H1 (cell line): Measurements from ENCODE around the gene IFT80. TPM values are rescaled to one million over a fixed set of nuclear protein-coding genes. Genes with fewer than 3 reads are reported as not detected.

Experiments used
- CTCF ChIA-PET: fragments of 300-600 bp; sonication (Branson Sonifier 250); formaldehyde crosslinking; loops from one replicate; lab custom pipeline; 2021; ENCODE audit not compliant: partially characterized antibody; lab: Charles Lee
- POLR2A ChIA-PET: fragments of 300-600 bp; sonication (Branson Sonifier 250); formaldehyde crosslinking; loops from one replicate; lab custom pipeline; 2021; ENCODE audit warnings: inconsistent platforms; ENCODE audit not compliant: partially characterized antibody; lab: Charles Lee
- DNase-seq, 2 experiments: peaks; one replicate each; pipeline versions ENCODE4 v3.0.0 to v3.0.0-alpha.2; 2010 to 2022; ENCODE audit warnings: low spot score in 2 of 2, low read depth in 1 of 2, mixed read lengths in 1 of 2
- FAIRE-seq: peaks from 2 replicates; lab custom pipeline; 2011; peaks lifted over from hg19 to GRCh38; lab: Jason Lieb, UNC
- H2AFZ ChIP-seq: 2 replicates; pipeline ENCODE4 v1.8.1; 2012; ENCODE audit warnings: low read length, inconsistent platforms
- H2AK5ac ChIP-seq: 2 replicates; pipeline ENCODE4 v1.6.1; 2013; ENCODE audit warnings: low read depth, low read length
- H2BK120ac ChIP-seq: replicated peaks from 2 replicates; pipeline ENCODE3; 2013; ENCODE audit warnings: low read depth, low read length, inconsistent platforms
- H2BK12ac ChIP-seq: 2 replicates; pipeline ENCODE4 v1.6.1; 2013; ENCODE audit warnings: low read depth, low read length
- H2BK15ac ChIP-seq: 2 replicates; pipeline ENCODE4 v1.6.1; 2013; ENCODE audit warnings: low read length
- H2BK20ac ChIP-seq: 2 replicates; pipeline ENCODE4 v1.6.1; 2013; ENCODE audit warnings: low read length
- H2BK5ac ChIP-seq: 2 replicates; pipeline ENCODE4 v1.6.1; 2013; ENCODE audit warnings: low read depth, low read length
- H3K14ac ChIP-seq: 2 replicates; pipeline ENCODE4 v1.6.1; 2013; ENCODE audit warnings: inconsistent platforms; ENCODE audit not compliant: insufficient read length
- H3K18ac ChIP-seq: 2 replicates; pipeline ENCODE4 v1.6.1; 2013; ENCODE audit warnings: low read length; ENCODE audit errors: extremely low read depth
- H3K23ac ChIP-seq: 2 replicates; pipeline ENCODE4 v1.6.1; 2013; ENCODE audit warnings: inconsistent platforms; ENCODE audit not compliant: insufficient read length
- H3K23me2 ChIP-seq: 2 replicates; pipeline ENCODE4 v1.6.1; 2013; ENCODE audit warnings: low read depth, low read length
- H3K27ac ChIP-seq: 2 replicates; pipeline ENCODE4 v1.6.1; 2011; ENCODE audit warnings: low read depth, low read length, inconsistent platforms
- H3K27me3 ChIP-seq, 4 experiments: replicated peaks in 1 of 4; 1 replicate in 1 of 4; 2 replicates in 3 of 4; pipeline versions ENCODE4 v1.6.1 to v1.8.1; 2011 to 2013; ENCODE audit warnings: low read length in 3 of 4, mild to moderate bottlenecking in 3 of 4, inconsistent platforms in 2 of 4, mixed read lengths in 2 of 4, moderate library complexity in 1 of 4; ENCODE audit not compliant: control insufficient read depth in 3 of 4, insufficient read depth in 3 of 4; ENCODE audit errors: extremely low read depth in 1 of 4
- H3K36me3 ChIP-seq, 4 experiments: 2 replicates each; pipeline versions ENCODE4 v1.6.1 to v1.8.1; 2011 to 2013; ENCODE audit warnings: mild to moderate bottlenecking in 4 of 4, low read length in 3 of 4, moderate library complexity in 2 of 4, control low read depth in 1 of 4, inconsistent platforms in 1 of 4; ENCODE audit not compliant: insufficient read depth in 4 of 4, control insufficient read depth in 2 of 4
- H3K4ac ChIP-seq: replicated peaks from 2 replicates; pipeline ENCODE3; 2013; ENCODE audit warnings: low read length, low read depth, mixed read lengths, inconsistent platforms; ENCODE audit not compliant: insufficient read length
- H3K4me1 ChIP-seq, 4 experiments: replicated peaks in 1 of 4; 1 replicate in 1 of 4; 2 replicates in 3 of 4; pipeline versions ENCODE4 v1.6.1 to v1.8.1; 2011 to 2013; ENCODE audit warnings: low read length in 3 of 4, inconsistent platforms in 2 of 4, mixed read lengths in 1 of 4; ENCODE audit not compliant: insufficient read depth in 4 of 4, control insufficient read depth in 3 of 4
- H3K4me2 ChIP-seq, 2 experiments: 2 replicates each; pipeline versions ENCODE4 v1.6.1 to v1.8.1; 2011 to 2013; ENCODE audit warnings: low read depth in 2 of 2, low read length in 2 of 2, control low read depth in 1 of 2, inconsistent platforms in 1 of 2, mild to moderate bottlenecking in 1 of 2; ENCODE audit not compliant: insufficient read depth in 1 of 2
- H3K4me3 ChIP-seq, 4 experiments: fragments of 200-600, 300-600 bp in 1 of 4; sonication (generic), shearing (Covaris generic), sonication (Bioruptor Twin) in 1 of 4; 2 replicates each; pipeline versions ENCODE4 v1.5.1 to v1.8.1; 2011 to 2016; ENCODE audit warnings: low read length in 4 of 4, low read depth in 3 of 4, control low read depth in 2 of 4, inconsistent platforms in 2 of 4, mild to moderate bottlenecking in 2 of 4, mixed read lengths in 1 of 4, moderate library complexity in 1 of 4; ENCODE audit not compliant: insufficient read depth in 2 of 4; ENCODE audit errors: extremely low read depth in 1 of 4
- H3K56ac ChIP-seq: replicated peaks from 2 replicates; pipeline ENCODE3; 2013; ENCODE audit warnings: low read depth, mild to moderate bottlenecking, mixed read lengths, low read length, inconsistent platforms; ENCODE audit not compliant: insufficient read length
- H3K79me1 ChIP-seq: 2 replicates; pipeline ENCODE4 v1.6.1; 2013; ENCODE audit warnings: low read depth, low read length, control low read depth
- H3K79me2 ChIP-seq, 2 experiments: 2 replicates each; pipeline versions ENCODE4 v1.6.1 to v1.8.1; 2012 to 2013; ENCODE audit warnings: low read length in 2 of 2, mild to moderate bottlenecking in 2 of 2, inconsistent platforms in 1 of 2; ENCODE audit not compliant: insufficient read depth in 2 of 2, control insufficient read depth in 1 of 2
- H3K9ac ChIP-seq, 4 experiments: replicated peaks in 1 of 4; 1 replicate in 1 of 4; 2 replicates in 3 of 4; pipeline versions ENCODE4 v1.6.1 to v1.8.1; 2011 to 2013; ENCODE audit warnings: low read depth in 3 of 4, low read length in 3 of 4, control low read depth in 2 of 4, mild to moderate bottlenecking in 2 of 4, moderate library complexity in 2 of 4, inconsistent platforms in 1 of 4; ENCODE audit errors: extremely low read depth in 1 of 4
- H3K9me3 ChIP-seq, 2 experiments: 2 replicates each; pipeline versions ENCODE4 v1.6.1 to v1.8.1; 2012 to 2013; ENCODE audit warnings: mild to moderate bottlenecking in 2 of 2, moderate library complexity in 2 of 2, control low read depth in 1 of 2, inconsistent platforms in 1 of 2, low read depth in 1 of 2, low read length in 1 of 2, mixed read lengths in 1 of 2; ENCODE audit not compliant: insufficient read depth in 2 of 2
- H4K20me1 ChIP-seq, 2 experiments: replicated peaks in 1 of 2; 2 replicates each; pipeline versions ENCODE3 to v1.8.1; 2011 to 2013; ENCODE audit warnings: inconsistent platforms in 2 of 2, low read length in 2 of 2, mild to moderate bottlenecking in 1 of 2; ENCODE audit not compliant: insufficient read depth in 2 of 2, control insufficient read depth in 1 of 2
- H4K5ac ChIP-seq: 2 replicates; pipeline ENCODE4 v1.6.1; 2013; ENCODE audit warnings: low read length, low read depth, mixed read lengths, inconsistent platforms; ENCODE audit not compliant: insufficient read length
- H4K8ac ChIP-seq: 2 replicates; pipeline ENCODE4 v1.8.0; 2013; ENCODE audit warnings: mild to moderate bottlenecking, moderate library complexity, low read length, inconsistent platforms; ENCODE audit not compliant: insufficient read depth; ENCODE audit errors: extremely low read depth
- H4K91ac ChIP-seq: replicated peaks from 2 replicates; pipeline ENCODE3; 2013; ENCODE audit warnings: low read length, mixed read lengths, inconsistent platforms; ENCODE audit not compliant: insufficient read length
- HDAC6 ChIP-seq: IDR thresholded peaks from one replicate; pipeline ENCODE4 v1.7.1; 2012; ENCODE audit warnings: low read depth, mild to moderate bottlenecking, inconsistent platforms, low read length, moderate library complexity
- PHF8 ChIP-seq: fragments of 200-600 bp; sonication (generic); conservative IDR thresholded peaks from 2 replicates; pipeline ENCODE4 v1.7.1; 2012; ENCODE audit warnings: low read depth, mild to moderate bottlenecking, inconsistent platforms, low read length, moderate library complexity
- WGBS, 2 experiments: shearing (Covaris generic) in 1 of 2; methylation state at CpG; one replicate each; pipeline versions ENCODE4 v1.1.6 to v1.1.7; 2013 to 2015; ENCODE audit warnings: low lambda C conversion rate in 2 of 2, mixed read lengths in 2 of 2, inconsistent platforms in 1 of 2, low coverage in 1 of 2, missing lambda C conversion rate in 1 of 2; ENCODE audit not compliant: insufficient replicate concordance in 2 of 2, insufficient coverage in 1 of 2, insufficient read length in 1 of 2; ENCODE audit errors: extremely low coverage in 1 of 2, missing lambda C conversion rate in 1 of 2; 5-methylcytosine and 5-hydroxymethylcytosine counted together
- polyA plus RNA-seq, 7 experiments: library from polyadenylated mRNA; depleted of rRNA in 3 of 7; stranded (reverse) in 5 of 7; unstranded in 2 of 7; fragments of >200 nt in 5 of 7; fragments of 200-250 nt in 2 of 7; gene quantifications; 1 replicate in 5 of 7; 2 replicates in 1 of 7; 4 replicates in 1 of 7; pipeline versions ENCODE4 v1.2.1 to v1.2.3, GENCODE V29; 2011 to 2013; ENCODE audit warnings: missing spikeins in 2 of 7, mixed read lengths in 2 of 7
- total RNA-seq: library from RNA; stranded (reverse); fragmentation: NEBNext Ultra II Directional; extraction: Animal tissue kit (Norgen Biotek cat#: 25700); gene quantifications from 2 replicates; pipeline ENCODE4 v1.2.1, GENCODE V29; 2021

Gene IFT80
- total and polyA plus RNA-seq, 2 of the 8 experiments (the other 6 are each of a cell fraction or from before 2014, with no cell fraction given): 7.2 to 25.9 TPM

- no peak for FAIRE-seq
- POLR2A ChIA-PET: interaction anchor here (0.6 kb wide), 1 partner anchor 134 kb away, joined by 3 read pairs; no protein-coding TSS in a partner anchor
- DNase-seq: no peak
These were observed 181.3 kb downstream of the IFT80 start for GRCh38 chr3:160217675-160218074.

More at GRCh38 chr3:160217675-160218074, 181.3 kb downstream of the IFT80 start:
- Histone ChIP-seq H3K79me1 (no peaks in the 10 kb centered on the region), H2AK5ac (no peak overlapping the region), H3K9ac (no peak overlapping the region), H3K18ac (no peak overlapping the region), H3K56ac (no peak overlapping the region), H2AFZ (peak overlapping the region; percentile 91; the same call in 1 of the 2 replicates), H2BK15ac (no peak overlapping the region), H3K79me2 (no peaks in the 10 kb centered on the region), H3K23me2 (no peaks in the 10 kb centered on the region), H3K9me3 (no peaks in the 10 kb centered on the region), H2BK5ac (no peak overlapping the region), H2BK120ac (no peak overlapping the region), H3K27ac (no peak overlapping the region), H3K4me3 (no peak overlapping the region), H4K20me1 (no peaks in the 10 kb centered on the region), H3K4ac (no peak overlapping the region), H2BK20ac (no peak overlapping the region), H3K36me3 (no peaks in the 10 kb centered on the region), H4K5ac (no peak overlapping the region), H2BK12ac (no peak overlapping the region), H4K91ac (no peak overlapping the region), H3K23ac (no peak overlapping the region), H3K27me3 (peaks cover 0 to 2% (median under 1%) of the 10 kb centered on the region in 4 experiments; a peak in 2 of 7 replicates), H3K4me2 (no peak overlapping the region), H3K14ac (no peak overlapping the region), H4K8ac (no peak overlapping the region; the same call in 1 of the 2 replicates), H3K4me1 (no peaks in the 10 kb centered on the region)
- CTCF ChIA-PET: interaction anchor here (1.0 kb wide), 1 partner anchor 166 kb away, joined by 3 read pairs; no protein-coding TSS in a partner anchor
- WGBS, 2 experiments: 76% methylated on average over 2 of the region's 4 CpGs; no CpG with 5 or more reads in 1 of the 2 experiments
- TF ChIP-seq HDAC6: no peak
- no peak for TF ChIP-seq PHF8
